Progenitor cell of endocrine pancreas (in vitro differentiated cells): ENCODE results near the gene SLC34A3. TPM values are rescaled to one million over a fixed set of nuclear protein-coding genes. Genes with fewer than 3 reads are reported as not detected.

Source experiments
- DNase-seq: peaks from one replicate; pipeline ENCODE4 v3.0.0; 2021; ENCODE audit warnings: low spot score; ENCODE audit not compliant: unreplicated experiment
- H3K27ac Mint-ChIP-seq: 2 replicates; pipeline ENCODE4 v1.8.0; 2021; ENCODE audit warnings: mild to moderate bottlenecking, moderate library complexity, mixed read lengths
- H3K27me3 Mint-ChIP-seq: 2 replicates; pipeline ENCODE4 v1.8.0; 2021; ENCODE audit warnings: mixed read lengths
- H3K36me3 Mint-ChIP-seq: 2 replicates; pipeline ENCODE4 v1.8.0; 2022; ENCODE audit warnings: mixed read lengths; ENCODE audit not compliant: insufficient read depth
- H3K4me1 Mint-ChIP-seq: 2 replicates; pipeline ENCODE4 v1.8.0; 2021; ENCODE audit warnings: low read depth, mixed read lengths
- H3K4me3 Mint-ChIP-seq: 2 replicates; pipeline ENCODE4 v1.8.0; 2021; ENCODE audit warnings: low read depth, mild to moderate bottlenecking, moderate library complexity, mixed read lengths
- H3K9me3 Mint-ChIP-seq: 2 replicates; pipeline ENCODE4 v1.8.0; 2021; ENCODE audit warnings: low read depth, mixed read lengths
- CTCF ChIP-seq: fragments of 200-600 bp; sonication (generic); IDR thresholded peaks from one replicate; pipeline ENCODE4 v1.5.0; 2021; ENCODE audit warnings: antibody characterized with exemption, mild to moderate bottlenecking; ENCODE audit not compliant: unreplicated experiment
- total RNA-seq: library from RNA; stranded (reverse); gene quantifications from 2 replicates; pipeline ENCODE4 v1.2.1, GENCODE V29; 2021

SLC34A3 gene
- total RNA-seq, 1 donor from 2014 or later = 0.26 TPM

- H3K4me3 Mint-ChIP-seq = no peak overlapping the region
- peaks cover 4% of the 10 kb centered on the region for H3K36me3 Mint-ChIP-seq
- peaks cover 15% of the 10 kb centered on the region for H3K4me1 Mint-ChIP-seq
These were observed 44.8 kb upstream of the SLC34A3 start for GRCh38 chr9:137185921-137186320.

GRCh38 chr9:137186385-137186784, 44.3 kb upstream of the SLC34A3 start:
- peaks cover 15% of the 10 kb centered on the region for H3K4me1 Mint-ChIP-seq
- no peak for DNase-seq
- TF ChIP-seq CTCF = no peak
- H3K9me3 Mint-ChIP-seq = no peaks in the 10 kb centered on the region
- peaks cover 4% of the 10 kb centered on the region for H3K36me3 Mint-ChIP-seq
- H3K27me3 Mint-ChIP-seq = no peaks in the 10 kb centered on the region
- H3K4me3 Mint-ChIP-seq = peak overlapping the region; percentile 91
- H3K27ac Mint-ChIP-seq = no peak overlapping the region

More at GRCh38 chr9:137185921-137186320, 44.8 kb upstream of the SLC34A3 start:
- no peak overlapping the region for H3K27ac Mint-ChIP-seq
- no peak for DNase-seq
- TF ChIP-seq CTCF = no peak
- no peaks in the 10 kb centered on the region for H3K9me3 Mint-ChIP-seq
- H3K27me3 Mint-ChIP-seq = no peaks in the 10 kb centered on the region

- peak overlapping the region; percentile 88 for H3K27ac Mint-ChIP-seq
- no peak for TF ChIP-seq CTCF
These were observed 43.3 kb upstream of the SLC34A3 start for GRCh38 chr9:137187386-137187785.

GRCh38 chr9:137188086-137188489, 42.6 kb upstream of the SLC34A3 start:
- DNase-seq = no peak
- Mint-ChIP-seq H3K4me3 (peak overlapping the region; percentile 91), H3K27ac (peak overlapping the region; percentile 93), H3K27me3 (no peaks in the 10 kb centered on the region), H3K4me1 (peaks cover 15% of the 10 kb centered on the region), H3K36me3 (peaks cover 2% of the 10 kb centered on the region), H3K9me3 (no peaks in the 10 kb centered on the region)
- no peak for TF ChIP-seq CTCF

More at GRCh38 chr9:137187386-137187785, 43.3 kb upstream of the SLC34A3 start:
- H3K27me3 Mint-ChIP-seq = no peaks in the 10 kb centered on the region
- H3K9me3 Mint-ChIP-seq = no peaks in the 10 kb centered on the region
- H3K4me3 Mint-ChIP-seq = peak overlapping the region; percentile 91
- peaks cover 15% of the 10 kb centered on the region for H3K4me1 Mint-ChIP-seq
- peaks cover 2% of the 10 kb centered on the region for H3K36me3 Mint-ChIP-seq
- no peak for DNase-seq

- peak; percentile 48 for TF ChIP-seq CTCF
- H3K27ac Mint-ChIP-seq = peak within 1 kb of the TSS; percentile 98
These were observed 42.0 kb upstream of the SLC34A3 start, which contains the start of the genes ANAPC2 and SSNA1 for GRCh38 chr9:137188490-137189296. TSS of gene ANAPC2 (minus strand) at chr9:137188560. CDS start at chr9:137188532, 28 bp downstream. TSS of gene SSNA1 (plus strand) at chr9:137188676. CDS start at chr9:137188727, 51 bp downstream.

More at GRCh38 chr9:137188490-137189296, 42.0 kb upstream of the SLC34A3 start, which contains the start of the genes ANAPC2 and SSNA1:
- H3K36me3 Mint-ChIP-seq = peaks cover under 1% of the 10 kb centered on the region
- no peaks in the 10 kb centered on the region for H3K9me3 Mint-ChIP-seq
- no peaks in the 10 kb centered on the region for H3K27me3 Mint-ChIP-seq
- H3K4me3 Mint-ChIP-seq = peak within 1 kb of the TSS; percentile 92
- H3K4me1 Mint-ChIP-seq = peaks cover 15% of the 10 kb centered on the region
- DNase-seq = peak; percentile 93
